Stimulated activated CD8-positive, alpha-beta memory T cell treated with anti-CD3 and anti-CD28 coated beads, Interleukin-12 subunit alpha, Interleukin-12 subunit beta, amount 100 ng/mL, for 1 hour (primary cell): ENCODE data around the gene CYP27B1.

Source experiments
- DNase-seq: peaks from one replicate; pipeline ENCODE4 v3.0.0-alpha.2; 2020; ENCODE audit warnings: low read depth

Gene CYP27B1, protein sequence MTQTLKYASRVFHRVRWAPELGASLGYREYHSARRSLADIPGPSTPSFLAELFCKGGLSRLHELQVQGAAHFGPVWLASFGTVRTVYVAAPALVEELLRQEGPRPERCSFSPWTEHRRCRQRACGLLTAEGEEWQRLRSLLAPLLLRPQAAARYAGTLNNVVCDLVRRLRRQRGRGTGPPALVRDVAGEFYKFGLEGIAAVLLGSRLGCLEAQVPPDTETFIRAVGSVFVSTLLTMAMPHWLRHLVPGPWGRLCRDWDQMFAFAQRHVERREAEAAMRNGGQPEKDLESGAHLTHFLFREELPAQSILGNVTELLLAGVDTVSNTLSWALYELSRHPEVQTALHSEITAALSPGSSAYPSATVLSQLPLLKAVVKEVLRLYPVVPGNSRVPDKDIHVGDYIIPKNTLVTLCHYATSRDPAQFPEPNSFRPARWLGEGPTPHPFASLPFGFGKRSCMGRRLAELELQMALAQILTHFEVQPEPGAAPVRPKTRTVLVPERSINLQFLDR

GRCh38 chr12:57766464-57767304 lies at the start of gene CYP27B1:
Gene CYP27B1 (minus strand): TSS chr12:57767078. CDS start chr12:57767041, 37 bp downstream.
- DNase-seq, result no peak

DNA sequence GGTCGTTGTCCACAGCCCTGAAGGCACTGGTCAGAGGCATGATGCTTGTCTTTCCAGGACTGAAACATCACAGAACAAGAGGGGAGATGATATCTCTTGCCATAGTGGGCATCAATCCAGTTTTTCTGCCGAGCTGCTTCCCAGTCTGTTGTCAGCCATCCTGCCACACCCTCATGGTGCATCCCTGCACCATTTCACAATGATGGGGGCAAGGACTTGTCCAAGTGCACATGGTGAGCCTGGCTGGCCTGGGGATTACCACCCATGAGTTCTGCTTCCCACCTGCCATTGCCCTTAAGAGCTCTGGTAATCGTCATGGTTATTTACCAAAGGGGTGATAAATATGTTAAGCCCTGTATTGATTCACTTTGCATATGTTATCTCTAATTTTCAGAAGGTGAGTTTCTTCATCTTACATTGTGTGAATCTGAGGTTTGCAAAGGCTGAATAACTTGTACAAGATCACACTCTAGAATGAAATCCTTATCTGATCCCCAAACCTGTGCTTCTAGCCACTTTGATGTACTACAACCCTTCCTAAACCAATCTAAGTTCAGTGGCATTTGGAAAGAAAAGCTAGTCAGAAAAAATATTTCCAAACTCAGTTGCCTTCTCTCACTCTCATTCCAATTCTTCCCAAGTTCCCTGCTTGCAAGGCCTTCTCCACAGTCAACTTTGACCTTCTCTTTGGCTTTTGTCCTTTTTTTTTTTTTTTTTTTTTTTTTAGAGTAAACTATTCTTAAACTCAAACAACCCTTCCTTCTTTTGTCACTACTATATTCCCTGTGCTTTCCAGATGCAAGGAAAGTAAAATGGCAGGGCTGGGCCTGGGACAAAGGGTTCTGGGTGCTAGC lies 49.4 kb upstream of the CYP27B1 start:
- DNase-seq, result no peak

DNA sequence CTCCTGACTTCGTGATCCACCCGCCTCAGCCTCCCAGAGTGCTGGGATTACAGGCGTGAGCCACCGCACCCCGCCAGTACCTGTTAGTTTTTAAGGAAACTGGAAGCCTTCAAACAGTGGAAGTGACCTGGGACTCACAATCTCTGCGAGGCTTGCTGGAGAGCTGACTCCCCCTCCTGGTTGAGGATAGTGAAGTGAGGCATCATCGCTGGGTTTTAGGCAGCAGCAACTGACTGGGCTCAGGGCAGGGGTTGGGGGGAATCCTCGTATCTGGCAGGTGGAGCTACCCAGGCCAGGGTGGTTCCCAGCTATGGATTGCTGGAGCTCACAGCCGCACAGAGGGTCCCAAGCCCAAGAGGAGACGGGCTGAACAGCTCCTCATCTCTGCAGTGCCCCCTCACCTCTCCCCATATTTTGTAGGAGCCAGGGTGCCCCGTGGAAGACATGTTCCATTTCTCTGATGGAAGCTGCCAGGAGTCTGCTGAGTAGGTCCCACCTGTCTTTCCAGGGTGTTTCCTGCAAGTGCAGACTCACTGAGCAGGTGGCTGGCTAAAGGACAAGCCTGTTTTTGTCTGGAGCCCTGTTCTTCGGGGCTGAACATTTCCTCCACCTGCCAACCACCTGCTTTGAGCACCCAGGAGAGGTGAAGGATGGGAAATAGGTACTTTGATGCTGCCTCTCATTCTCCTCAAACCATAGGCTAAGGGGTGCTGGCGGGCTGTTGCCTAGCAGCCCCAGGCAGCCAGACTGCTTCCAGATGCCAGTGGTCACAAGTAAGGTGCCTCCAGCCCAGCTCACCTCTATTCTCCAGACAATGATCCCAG lies 48.5 kb upstream of the CYP27B1 start:
- no peak for DNase-seq

DNA sequence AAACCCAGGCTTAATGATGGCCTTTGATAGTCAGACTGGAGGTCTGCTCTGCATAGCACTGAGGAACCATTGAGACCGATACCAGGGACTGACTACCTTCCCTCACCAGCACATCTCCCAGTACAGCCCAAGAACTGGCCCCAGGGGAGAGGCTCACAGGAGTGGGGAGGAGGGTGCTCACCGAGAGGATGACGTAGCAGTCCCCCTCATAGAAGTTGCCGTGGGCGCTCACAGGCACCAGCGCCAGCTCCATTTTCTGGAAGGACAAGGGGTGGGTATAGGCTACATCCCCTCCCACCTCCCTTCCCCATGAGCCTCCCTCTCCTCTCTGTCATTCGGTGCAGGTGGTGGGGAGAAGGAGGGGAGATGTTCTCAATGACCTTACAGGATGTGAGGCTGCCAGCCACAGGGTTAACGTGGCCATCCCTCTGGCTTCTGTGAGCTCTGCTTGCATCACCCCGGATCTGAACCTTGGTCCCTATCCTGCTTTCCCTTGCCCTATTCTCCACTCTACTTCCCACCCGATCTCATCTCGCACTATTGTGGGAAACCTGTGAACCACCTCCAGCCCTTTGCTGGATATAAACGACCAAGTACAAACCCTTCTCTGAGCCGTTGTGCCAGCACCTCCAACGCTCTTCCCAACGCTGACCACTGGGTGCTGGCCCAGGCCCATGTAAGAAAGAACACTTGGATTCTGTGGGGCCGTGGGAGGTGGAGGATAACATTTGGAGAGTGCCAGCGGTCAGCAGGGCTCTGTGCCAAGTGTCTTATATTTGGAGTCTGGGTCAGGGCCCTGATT lies 47.3 kb upstream of the CYP27B1 start:
- no peak for DNase-seq

DNA sequence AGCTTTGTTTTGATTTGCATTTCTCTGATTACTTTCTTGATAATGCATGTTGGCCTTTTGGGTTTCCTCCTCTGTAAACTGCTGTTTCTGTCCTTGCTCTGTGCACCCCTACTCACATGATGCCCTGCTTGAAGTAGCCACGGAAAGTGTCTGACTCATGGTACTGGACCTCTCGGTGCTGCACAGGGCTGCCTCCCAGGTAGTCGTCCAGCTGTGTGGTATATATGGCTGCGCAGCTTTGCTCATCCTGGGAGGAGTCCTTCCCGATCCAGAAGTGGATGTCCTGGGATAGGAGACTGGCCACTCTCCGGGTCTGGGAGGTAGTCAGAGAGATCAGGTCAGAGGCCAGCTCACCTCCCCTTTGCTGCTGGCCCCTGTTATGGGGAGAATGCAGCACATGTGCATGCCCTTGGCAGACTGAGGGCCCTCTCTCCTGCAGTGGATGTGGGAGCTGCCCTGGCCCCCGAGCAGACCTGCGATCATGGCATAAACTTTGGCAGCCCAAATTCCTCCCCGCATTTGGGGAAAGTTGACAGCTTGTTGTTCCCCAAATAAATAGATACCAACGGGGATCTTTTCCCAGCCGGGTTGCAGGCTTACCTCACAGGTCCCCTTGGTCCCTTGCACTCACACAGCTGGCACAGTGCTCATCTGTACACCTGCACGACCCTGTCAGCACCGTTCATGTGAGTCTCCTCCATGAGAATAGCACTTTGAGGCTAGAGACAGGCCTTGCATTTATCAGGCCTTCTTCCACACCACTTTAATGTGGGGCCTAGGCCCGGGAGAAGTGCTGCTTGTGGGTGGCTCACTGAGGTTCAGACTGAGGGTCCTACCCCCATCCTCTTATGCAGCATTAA lies 46.5 kb upstream of the CYP27B1 start:
- DNase-seq, result no peak

DNA sequence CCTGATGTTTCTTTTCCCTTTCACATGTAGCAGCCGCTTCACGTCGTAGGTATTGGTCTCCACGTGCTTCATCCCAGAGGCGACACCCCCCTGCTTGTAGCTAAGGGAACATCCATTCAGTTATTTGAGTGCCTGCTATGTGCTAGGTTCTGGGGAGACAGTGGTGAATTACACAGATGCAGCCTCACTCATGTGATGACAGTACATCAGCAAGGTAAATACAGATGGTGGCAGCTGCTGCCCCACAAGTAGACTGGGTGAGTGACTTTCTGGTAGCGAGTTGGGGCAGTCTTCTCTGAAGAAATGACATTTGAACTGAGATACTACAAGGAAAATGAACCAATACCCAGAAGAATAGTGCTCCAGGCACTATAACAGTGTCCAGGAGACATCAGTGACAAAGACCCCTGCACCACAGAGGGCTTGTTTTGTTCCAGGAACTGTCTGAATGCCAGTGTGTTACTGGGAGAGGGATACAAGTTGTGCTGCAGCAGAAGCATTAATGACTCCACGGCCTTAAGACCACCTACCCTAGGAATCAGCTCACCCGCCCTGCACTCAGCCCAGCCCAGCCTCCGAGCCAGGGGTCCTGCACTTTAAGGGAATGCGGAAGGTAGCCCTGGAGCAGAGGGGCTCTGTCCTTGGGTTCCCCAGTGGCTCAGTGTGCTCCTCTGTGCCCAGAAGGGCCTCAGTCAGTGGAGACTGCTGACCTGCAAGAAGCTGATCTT lies 44.3 kb upstream of the CYP27B1 start:
- no peak for DNase-seq

DNA sequence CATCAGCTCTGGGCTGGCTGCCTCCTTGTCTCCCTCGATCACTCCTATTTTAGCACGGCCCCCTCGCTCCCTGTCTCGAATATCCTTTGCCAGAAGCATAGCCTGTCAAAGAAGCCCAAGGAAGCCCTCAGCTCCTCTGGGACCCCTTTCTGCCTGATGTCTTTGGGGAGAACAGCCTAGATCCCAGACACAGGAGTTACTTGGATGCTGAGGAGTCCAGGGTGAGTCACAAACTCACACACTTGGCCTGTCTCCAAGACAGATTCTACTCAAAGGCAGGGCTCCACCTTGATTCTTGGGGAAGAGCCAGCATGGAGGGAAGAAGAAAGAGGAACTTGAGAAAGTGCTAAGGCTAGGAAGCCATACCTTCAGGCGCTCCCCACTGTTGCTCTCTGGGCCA lies 43.6 kb upstream of the CYP27B1 start:
- DNase-seq, result no peak

DNA sequence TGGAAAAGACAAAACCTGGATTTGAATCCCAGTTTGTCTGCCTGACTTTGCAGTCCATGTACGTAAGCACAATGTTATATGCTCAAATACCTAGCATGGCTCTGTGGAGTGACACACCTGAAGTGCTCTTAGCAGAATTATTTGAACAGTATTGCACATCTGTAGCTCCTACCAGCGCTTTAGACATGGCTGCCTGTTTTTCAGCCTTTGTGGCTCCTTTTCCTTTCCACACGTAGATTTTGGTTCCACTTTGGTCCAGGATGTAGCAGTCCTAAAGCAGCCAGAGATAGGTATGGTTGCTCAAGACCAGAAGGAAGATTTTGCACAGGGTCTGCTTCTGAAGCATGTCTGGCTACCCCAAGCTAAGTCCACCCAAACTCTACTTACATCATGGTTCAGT lies 42.5 kb upstream of the CYP27B1 start:
- no peak for DNase-seq

GRCh38 chr12:57808351-57808750 lies 41.5 kb upstream of the CYP27B1 start:
- no peak for DNase-seq

DNA sequence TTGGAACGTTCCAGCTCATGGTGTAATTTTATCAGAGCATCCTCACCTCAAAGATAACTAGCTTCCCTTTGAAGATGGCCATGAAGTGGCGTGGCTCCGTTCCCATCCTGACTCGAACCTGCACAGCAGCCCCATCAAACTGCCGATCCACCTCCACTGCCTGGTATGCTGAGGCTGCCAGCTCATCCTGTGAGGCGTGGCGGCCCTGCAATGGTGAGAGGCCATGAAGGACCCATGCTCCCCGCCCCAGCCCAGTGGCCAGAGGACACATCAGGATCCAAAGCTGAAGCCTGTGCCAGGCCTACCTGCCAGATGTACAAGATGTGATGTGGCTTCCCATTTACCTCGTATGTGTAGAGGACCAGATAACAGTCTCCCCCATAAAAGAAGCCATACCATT lies 40.4 kb upstream of the CYP27B1 start:
- DNase-seq, result no peak

DNA sequence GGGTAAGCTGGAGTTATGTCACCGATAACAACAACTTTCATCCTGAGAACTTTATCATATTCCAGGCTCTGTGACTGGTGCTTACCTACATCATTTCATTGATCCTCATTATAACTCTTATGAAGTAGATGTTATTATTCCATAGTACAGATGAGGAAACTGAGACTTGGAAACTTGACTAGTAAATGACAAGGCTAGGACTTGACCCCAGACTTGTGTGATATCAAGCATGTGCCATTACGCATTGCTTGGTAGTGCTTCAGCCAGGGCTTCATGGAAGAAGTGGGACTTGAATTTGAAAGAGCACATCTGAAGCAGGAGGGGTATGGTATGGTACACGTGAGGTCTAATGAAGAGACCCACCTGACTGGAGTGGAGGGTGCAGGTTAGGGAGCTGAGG lies 39.8 kb upstream of the CYP27B1 start:
- no peak for DNase-seq

DNA sequence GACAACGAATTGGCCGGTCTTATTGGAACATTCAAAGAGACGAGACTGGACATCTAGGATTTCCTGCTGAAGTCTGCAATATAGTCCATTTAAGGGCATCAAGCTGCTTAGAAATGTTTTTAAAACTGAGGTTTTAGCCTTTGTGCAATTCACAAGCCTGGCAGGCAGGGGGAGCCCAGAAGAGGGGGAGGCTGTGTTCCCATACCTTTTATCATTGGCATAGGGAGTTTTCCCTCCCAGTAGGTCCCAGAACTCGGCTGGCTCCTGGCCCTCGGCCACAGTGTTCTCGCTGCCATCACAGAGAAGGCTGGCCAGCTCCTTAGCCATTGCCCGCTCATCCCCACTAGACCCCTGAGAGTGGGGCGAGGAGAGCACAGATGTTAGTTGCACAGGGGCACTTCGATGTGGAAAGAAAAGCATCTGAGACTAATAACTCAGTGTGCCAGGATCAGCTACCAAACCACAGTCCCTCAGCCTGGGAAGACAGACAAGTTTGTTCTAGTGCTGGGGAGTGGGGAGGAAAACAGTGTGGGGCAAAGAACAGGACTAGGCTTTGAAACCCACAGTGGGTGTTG lies 36.5 kb upstream of the CYP27B1 start:
- DNase-seq, result no peak

DNA sequence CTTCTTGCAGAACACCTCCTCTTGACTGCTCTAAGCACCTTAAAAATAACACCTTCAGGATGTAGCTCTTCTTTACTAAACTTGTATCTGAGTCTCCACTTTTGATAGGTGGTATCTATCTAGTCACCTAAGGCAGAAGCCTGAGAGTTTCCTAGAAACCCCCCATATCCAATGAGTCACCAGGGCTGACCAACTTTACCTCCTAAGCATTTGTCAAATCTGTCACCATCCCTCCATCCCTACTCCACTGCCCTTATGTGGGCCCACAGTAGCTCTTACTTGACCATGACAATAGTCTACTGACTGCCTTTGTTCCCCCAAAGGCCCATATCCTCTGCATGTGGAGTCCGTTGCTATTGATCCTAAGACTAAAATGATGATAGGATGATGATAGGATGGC lies 35.7 kb upstream of the CYP27B1 start:
- DNase-seq, result no peak

DNA sequence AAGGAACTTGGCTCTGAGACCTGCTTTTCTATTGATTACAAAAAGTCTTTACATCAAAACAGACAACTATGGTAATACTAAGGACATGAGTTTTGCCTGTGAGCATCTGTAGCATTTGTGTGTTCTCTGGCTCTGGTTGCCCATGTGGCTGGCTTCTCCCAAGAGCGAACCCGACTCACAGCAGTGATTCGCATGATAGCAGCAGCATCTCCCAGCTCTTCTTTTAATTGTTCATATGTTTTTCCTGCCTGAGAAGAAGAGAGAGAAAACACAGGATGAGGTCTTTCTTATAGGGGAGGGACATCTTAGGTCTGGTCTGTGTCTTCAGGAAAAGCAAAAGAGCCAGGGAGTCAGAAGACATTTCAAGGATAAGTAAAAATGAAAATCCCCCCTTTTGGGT lies 34.1 kb upstream of the CYP27B1 start:
- DNase-seq, result no peak

GRCh38 chr12:57797933-57798332 lies 31.1 kb upstream of the CYP27B1 start:
- DNase-seq, result no peak

GRCh38 chr12:57796996-57797395 lies 30.1 kb upstream of the CYP27B1 start:
- no peak for DNase-seq

DNA sequence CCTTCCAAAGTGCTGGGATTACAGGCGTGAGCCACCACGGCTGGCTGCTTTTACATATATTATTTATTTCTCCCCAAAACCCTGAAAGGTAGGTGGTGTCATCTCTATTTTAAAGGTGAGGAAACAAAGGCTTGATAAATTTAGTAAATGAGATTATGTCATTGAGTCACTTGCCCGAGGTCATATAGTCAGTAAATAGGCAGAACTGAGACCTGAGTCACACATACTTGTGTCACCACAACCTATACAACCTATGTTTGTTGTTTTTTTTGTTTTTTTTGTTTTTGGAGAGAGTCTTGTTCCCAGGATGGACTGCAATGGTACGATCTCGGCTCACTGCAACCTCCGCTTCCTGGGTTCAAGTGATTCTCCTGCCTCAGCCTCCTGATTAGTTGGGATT lies 28.5 kb upstream of the CYP27B1 start:
- DNase-seq, result no peak

GRCh38 chr12:57793920-57794319 lies 27.0 kb upstream of the CYP27B1 start:
- DNase-seq, result no peak
